ENCODE results near the gene PRSS57. TPM values are rescaled to one million over a fixed set of nuclear protein-coding genes. Genes with fewer than 3 reads are reported as not detected.
A peak's percentile ranks its signal among the peaks of the same experiment; 100 is the strongest.

Gene PRSS57
- total and polyA plus RNA-seq, 2 of the 13 experiments (the other 11 are each of a cell fraction or from before 2014, with no cell fraction given): 0.12 TPM; not detected in 1

GRCh38 chr19:739998-740715 is 44.9 kb upstream of the PRSS57 start (continued):
- TF ChIP-seq ZNF550 (CRISPR knock-in tag; IDR thresholded peaks at IDR 0.05; ENCODE audit: borderline replicate concordance): no peak
- TF ChIP-seq, protein P1, sequence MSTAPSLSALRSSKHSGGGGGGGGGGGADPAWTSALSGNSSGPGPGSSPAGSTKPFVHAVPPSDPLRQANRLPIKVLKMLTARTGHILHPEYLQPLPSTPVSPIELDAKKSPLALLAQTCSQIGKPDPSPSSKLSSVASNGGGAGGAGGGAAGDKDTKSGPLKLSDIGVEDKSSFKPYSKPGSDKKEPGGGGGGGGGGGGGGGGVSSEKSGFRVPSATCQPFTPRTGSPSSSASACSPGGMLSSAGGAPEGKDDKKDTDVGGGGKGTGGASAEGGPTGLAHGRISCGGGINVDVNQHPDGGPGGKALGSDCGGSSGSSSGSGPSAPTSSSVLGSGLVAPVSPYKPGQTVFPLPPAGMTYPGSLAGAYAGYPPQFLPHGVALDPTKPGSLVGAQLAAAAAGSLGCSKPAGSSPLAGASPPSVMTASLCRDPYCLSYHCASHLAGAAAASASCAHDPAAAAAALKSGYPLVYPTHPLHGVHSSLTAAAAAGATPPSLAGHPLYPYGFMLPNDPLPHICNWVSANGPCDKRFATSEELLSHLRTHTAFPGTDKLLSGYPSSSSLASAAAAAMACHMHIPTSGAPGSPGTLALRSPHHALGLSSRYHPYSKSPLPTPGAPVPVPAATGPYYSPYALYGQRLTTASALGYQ (CRISPR knock-in tag; IDR thresholded peaks at IDR 0.05): no peak; the same call in 1 of the 2 replicates
- TF ChIP-seq, protein P2, sequence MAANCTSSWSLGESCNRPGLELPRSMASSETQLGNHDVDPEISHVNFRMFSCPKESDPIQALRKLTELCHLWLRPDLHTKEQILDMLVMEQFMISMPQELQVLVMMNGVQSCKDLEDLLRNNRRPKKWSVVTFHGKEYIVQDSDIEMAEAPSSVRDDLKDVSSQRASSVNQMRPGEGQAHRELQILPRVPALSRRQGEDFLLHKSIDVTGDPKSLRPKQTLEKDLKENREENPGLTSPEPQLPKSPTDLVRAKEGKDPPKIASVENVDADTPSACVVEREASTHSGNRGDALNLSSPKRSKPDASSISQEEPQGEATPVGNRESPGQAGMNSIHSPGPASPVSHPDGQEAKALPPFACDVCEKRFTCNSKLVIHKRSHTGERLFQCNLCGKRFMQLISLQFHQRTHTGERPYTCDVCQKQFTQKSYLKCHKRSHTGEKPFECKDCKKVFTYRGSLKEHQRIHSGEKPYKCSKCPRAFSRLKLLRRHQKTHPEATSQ (CRISPR knock-in tag; IDR thresholded peaks at IDR 0.05; ENCODE audit: borderline replicate concordance): no peak
- TF ChIP-seq, protein P3, sequence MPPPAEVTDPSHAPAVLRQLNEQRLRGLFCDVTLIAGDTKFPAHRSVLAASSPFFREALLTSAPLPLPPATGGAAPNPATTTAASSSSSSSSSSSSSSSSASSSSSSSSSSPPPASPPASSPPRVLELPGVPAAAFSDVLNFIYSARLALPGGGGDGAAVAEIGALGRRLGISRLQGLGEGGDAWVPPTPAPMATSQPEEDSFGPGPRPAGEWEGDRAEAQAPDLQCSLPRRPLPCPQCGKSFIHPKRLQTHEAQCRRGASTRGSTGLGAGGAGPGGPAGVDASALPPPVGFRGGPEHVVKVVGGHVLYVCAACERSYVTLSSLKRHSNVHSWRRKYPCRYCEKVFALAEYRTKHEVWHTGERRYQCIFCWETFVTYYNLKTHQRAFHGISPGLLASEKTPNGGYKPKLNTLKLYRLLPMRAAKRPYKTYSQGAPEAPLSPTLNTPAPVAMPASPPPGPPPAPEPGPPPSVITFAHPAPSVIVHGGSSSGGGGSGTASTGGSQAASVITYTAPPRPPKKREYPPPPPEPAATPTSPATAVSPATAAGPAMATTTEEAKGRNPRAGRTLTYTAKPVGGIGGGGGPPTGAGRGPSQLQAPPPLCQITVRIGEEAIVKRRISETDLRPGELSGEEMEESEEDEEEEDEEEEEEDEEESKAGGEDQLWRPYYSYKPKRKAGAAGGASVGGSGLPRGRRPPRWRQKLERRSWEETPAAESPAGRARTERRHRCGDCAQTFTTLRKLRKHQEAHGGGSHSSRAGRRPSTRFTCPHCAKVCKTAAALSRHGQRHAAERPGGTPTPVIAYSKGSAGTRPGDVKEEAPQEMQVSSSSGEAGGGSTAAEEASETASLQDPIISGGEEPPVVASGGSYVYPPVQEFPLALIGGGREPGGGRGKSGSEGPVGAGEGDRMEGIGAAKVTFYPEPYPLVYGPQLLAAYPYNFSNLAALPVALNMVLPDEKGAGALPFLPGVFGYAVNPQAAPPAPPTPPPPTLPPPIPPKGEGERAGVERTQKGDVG (CRISPR knock-in tag; IDR thresholded peaks at IDR 0.05; ENCODE audit: borderline replicate concordance): no peak
- no peak for TF ChIP-seq ZKSCAN8 (CRISPR knock-in tag; IDR thresholded peaks at IDR 0.05; ENCODE audit: borderline replicate concordance)
- TF ChIP-seq ZNF746 (CRISPR knock-in tag; IDR thresholded peaks at IDR 0.05): peak; percentile 84
- TF ChIP-seq ZNF761 (CRISPR knock-in tag; conservative IDR thresholded peaks at IDR 0.05): peak; percentile 55; the same call in 1 of the 2 replicates
- no peak for TF ChIP-seq ATF3 (CRISPR knock-in tag; IDR thresholded peaks at IDR 0.05)
- 0 out of 2 replicates have a peak, but pooled peaks have one; percentile 33 for TF ChIP-seq TOPORS (CRISPR knock-in tag; IDR thresholded peaks at IDR 0.05)
- TF ChIP-seq BHLHE40 (IDR thresholded peaks at IDR 0.05; ENCODE audit: low read length): peak; percentile 88
- TF ChIP-seq FOXA3 (CRISPR knock-in tag; IDR thresholded peaks at IDR 0.05): no peak
- TF ChIP-seq, protein P4, sequence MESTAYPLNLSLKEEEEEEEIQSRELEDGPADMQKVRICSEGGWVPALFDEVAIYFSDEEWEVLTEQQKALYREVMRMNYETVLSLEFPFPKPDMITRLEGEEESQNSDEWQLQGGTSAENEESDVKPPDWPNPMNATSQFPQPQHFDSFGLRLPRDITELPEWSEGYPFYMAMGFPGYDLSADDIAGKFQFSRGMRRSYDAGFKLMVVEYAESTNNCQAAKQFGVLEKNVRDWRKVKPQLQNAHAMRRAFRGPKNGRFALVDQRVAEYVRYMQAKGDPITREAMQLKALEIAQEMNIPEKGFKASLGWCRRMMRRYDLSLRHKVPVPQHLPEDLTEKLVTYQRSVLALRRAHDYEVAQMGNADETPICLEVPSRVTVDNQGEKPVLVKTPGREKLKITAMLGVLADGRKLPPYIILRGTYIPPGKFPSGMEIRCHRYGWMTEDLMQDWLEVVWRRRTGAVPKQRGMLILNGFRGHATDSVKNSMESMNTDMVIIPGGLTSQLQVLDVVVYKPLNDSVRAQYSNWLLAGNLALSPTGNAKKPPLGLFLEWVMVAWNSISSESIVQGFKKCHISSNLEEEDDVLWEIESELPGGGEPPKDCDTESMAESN (CRISPR knock-in tag; conservative IDR thresholded peaks at IDR 0.05): peak; percentile 52; the same call in 1 of the 2 replicates
- peak; percentile 54; the same call in 1 of the 2 replicates for TF ChIP-seq YEATS4 (CRISPR knock-in tag; IDR thresholded peaks at IDR 0.05; ENCODE audit: borderline replicate concordance)
- TF ChIP-seq RBFOX2 (IDR thresholded peaks at IDR 0.05; ENCODE audit: low read depth, low read length): peak; percentile 69
- TF ChIP-seq ZNF616 (CRISPR knock-in tag; IDR thresholded peaks at IDR 0.05; ENCODE audit: low read depth): 0 out of 2 replicates have a peak, but pooled peaks have one; percentile 56
- TF ChIP-seq TGIF2 (CRISPR knock-in tag; IDR thresholded peaks at IDR 0.05): peak; percentile 23; the same call in 1 of the 2 replicates
- TF ChIP-seq SRSF1 (optimal IDR thresholded peaks at IDR 0.05; ENCODE audit: low read depth, low read length): peak; percentile 88
- TF ChIP-seq ZNF367 (CRISPR knock-in tag; IDR thresholded peaks at IDR 0.05; ENCODE audit: borderline replicate concordance): no peak
- TF ChIP-seq ZNF552 (CRISPR knock-in tag; IDR thresholded peaks at IDR 0.05; ENCODE audit: borderline replicate concordance): peak; percentile 80; the same call in 1 of the 2 replicates
- no peak for TF ChIP-seq PHF20 (CRISPR knock-in tag; IDR thresholded peaks at IDR 0.05)
- no peak for TF ChIP-seq ATM (IDR thresholded peaks at IDR 0.05; ENCODE audit: borderline replicate concordance)

Data from HepG2 (cell line).